ENCODE results near the gene PIP5K1C.

Gene PIP5K1C

GRCh38 chr19:3620817-3621547, 79.3 kb downstream of the PIP5K1C start:
- DNase-seq, result no peak

- DNase-seq, result no peak
Measured at GRCh38 chr19:3620145-3620816, 80.0 kb downstream of the PIP5K1C start.

GRCh38 chr19:3619631-3620012, 80.6 kb downstream of the PIP5K1C start:
- no peak for DNase-seq

- no peak for DNase-seq
Measured at GRCh38 chr19:3618811-3619630, 81.2 kb downstream of the PIP5K1C start.

GRCh38 chr19:3618144-3618810, 82.0 kb downstream of the PIP5K1C start:
- no peak for DNase-seq

- no peak for DNase-seq
Measured at GRCh38 chr19:3617463-3617862, 82.8 kb downstream of the PIP5K1C start.

GRCh38 chr19:3615524-3616135, 84.6 kb downstream of the PIP5K1C start:
- DNase-seq, result no peak

- DNase-seq, result no peak
Measured at GRCh38 chr19:3614858-3615505, 85.3 kb downstream of the PIP5K1C start.

- DNase-seq, result no peak
Measured at GRCh38 chr19:3613818-3614661, 86.2 kb downstream of the PIP5K1C start.

GRCh38 chr19:3612901-3613741, 87.1 kb downstream of the PIP5K1C start:
- DNase-seq, result no peak

- no peak for DNase-seq
Measured at GRCh38 chr19:3612330-3612729, 87.9 kb downstream of the PIP5K1C start.

GRCh38 chr19:3611841-3612240, 88.4 kb downstream of the PIP5K1C start:
- DNase-seq, result no peak

- DNase-seq, result no peak
Measured at GRCh38 chr19:3610745-3611717, 89.2 kb downstream of the PIP5K1C start.

GRCh38 chr19:3609779-3610719, 90.2 kb downstream of the PIP5K1C start:
- DNase-seq, result no peak

GRCh38 chr19:3608750-3609322, 91.4 kb downstream of the PIP5K1C start:
- no peak for DNase-seq

- DNase-seq, result no peak
Measured at GRCh38 chr19:3608079-3608641, 92.1 kb downstream of the PIP5K1C start.

Data from NCI-H1092 treated with DMSO at 0.1 percent for 48 hours (cell line).